HG02938 (cell line): ENCODE measurements around the gene COBL.
A peak's percentile ranks its signal among the peaks of the same experiment; 100 is the strongest.

Source experiments
- ATAC-seq: cut with Tn5 transposase; IDR thresholded peaks from one replicate; pipeline ENCODE4 v1.9.1; 2021; ENCODE audit warnings: mild to moderate bottlenecking, moderate library complexity; ENCODE audit not compliant: unreplicated experiment

Gene COBL

GRCh38 chr7:51082096-51082840 lies 234.3 kb downstream of the COBL start:
- ATAC-seq: no peak

GRCh38 chr7:51081270-51081890 lies 235.2 kb downstream of the COBL start:
- ATAC-seq: no peak

- no peak for ATAC-seq
These were observed 235.9 kb downstream of the COBL start for GRCh38 chr7:51080622-51081269.

DNA sequence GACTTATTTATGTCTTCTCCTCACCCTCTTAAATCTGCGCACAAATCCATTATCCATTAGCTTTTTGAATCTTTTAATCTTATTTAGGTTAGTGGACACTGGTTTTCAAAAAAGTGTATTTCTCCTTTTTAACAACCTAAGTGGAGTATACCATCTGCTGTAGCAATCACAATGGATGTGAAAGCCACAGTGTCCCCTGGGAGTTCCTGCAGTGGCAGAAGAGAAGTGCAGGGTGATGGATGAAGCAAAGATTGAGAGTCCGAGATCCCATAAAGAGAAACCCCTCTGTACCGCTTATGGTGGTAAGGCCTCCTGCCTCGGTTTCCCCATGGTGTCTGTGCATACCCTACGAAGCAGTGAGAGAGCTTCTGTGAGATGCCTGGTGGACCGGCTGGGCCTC lies 236.4 kb downstream of the COBL start:
- ATAC-seq: no peak

- ATAC-seq: no peak
These were observed 237.1 kb downstream of the COBL start for GRCh38 chr7:51079494-51079893.

GRCh38 chr7:51078653-51079052 lies 238.0 kb downstream of the COBL start:
- ATAC-seq: no peak

GRCh38 chr7:51077987-51078370 lies 238.6 kb downstream of the COBL start:
- ATAC-seq: no peak

DNA sequence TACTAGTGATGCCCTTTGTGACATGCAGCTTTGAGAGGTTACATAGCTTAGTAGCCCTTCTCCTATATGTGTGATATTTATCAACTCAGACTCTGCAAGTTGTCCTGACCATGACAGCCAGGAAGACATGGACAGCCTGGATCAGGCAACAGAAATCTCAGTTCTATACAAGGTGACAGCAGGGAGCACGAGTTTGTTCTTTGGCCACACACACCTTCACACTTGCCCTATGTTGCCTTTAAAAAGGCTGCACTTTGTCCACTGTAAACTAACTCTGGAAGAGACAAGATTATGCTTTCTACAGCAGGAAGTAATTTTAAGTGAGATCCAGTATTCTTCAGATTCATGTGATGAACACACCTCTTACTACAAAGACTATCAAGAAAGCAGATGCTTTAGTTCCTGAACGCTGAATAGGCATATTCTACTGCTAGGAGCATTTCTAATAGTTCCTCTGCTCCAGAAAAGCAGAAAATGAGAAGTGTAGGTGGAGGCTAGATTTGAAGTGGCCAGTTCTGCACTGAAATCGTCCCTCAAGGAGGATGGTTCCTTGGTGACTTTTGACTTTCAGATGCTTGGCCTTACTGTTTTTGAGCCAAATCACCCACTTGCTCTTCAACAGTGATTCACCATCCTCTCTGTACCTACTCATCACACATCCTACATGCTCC lies 239.2 kb downstream of the COBL start:
- ATAC-seq: no peak

DNA sequence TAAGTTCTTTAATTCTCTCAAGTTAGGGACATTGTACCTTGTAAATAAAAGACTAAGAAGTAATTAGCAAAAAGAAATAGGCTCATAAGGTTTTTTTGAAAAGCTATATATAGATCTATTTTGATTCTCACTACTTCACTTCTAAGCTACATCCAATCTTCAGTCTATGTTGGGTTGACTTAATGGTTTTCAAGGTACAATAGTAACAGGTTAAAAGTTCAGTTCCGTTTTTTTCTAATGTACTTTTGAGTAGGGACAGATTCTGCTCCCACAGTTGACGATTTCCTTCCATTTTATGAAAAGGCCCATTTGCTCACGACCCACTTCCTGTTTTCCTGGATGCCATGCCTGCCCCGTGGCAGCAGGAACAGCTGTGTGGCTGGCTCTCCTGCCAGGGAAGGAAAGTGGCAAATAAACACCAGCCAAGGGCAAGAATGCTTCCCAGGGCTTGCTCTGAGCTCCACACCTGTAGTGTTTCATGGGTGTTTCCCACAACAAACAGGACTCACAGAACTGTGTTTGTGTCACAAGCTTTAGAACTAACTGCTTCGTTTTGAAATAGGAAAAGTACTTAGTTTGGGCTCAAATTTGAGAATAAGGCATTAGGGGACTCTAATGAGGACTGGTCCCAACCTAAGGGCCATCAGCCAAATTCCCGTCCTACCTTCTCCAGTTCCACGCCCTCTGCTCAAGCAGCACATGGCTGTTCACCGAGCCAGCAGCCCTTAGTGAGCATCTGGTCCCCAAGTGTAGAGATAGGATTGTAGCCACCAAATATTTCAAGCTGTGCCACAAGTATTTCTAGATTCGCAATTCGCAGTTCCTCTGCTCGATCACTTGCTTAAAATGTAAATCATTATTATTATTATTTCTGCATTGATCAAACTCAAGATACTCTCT lies 240.7 kb downstream of the COBL start:
- ATAC-seq: no peak

- no peak for ATAC-seq
These were observed 243.4 kb downstream of the COBL start for GRCh38 chr7:51073171-51073570.

DNA sequence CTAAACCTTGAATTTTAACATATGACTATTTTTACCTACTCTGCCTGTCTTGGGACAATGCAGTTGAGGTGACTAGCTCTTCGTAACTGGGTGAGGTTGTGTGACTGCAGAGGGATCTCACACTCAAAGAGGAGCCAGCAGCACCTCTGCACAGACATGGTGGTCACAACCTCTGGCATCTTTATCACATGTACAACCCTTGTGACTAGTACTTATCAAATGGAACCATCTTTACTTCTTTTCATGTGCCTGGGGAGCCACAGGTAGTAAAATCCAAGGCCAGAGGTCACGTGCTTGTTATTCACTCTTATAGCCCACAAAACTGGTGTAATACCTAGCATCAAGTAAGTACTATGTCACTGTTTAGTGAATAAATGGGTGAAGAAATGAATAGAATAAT lies 244.3 kb downstream of the COBL start:
- ATAC-seq: no peak

DNA sequence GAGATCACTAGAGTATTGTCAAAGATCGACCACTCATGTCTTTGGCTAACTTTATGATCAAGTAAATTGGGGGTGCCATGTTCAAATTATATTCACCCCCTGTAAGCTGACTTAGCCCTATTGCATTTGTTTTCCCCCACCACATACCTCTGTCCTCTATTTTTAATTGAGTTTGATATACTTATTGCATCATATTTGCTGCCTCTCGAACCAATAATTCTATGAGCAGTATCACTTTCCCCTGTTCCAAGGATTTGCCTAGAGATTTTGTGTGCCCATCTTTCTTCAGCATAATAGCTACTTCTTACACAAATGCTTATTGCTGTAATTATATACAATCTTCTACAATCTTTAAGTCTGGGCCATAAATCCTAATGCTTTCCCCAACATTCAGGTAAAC lies 245.2 kb downstream of the COBL start:
- no peak for ATAC-seq

- ATAC-seq: no peak
These were observed 246.5 kb downstream of the COBL start for GRCh38 chr7:51070151-51070550.

- ATAC-seq: no peak
These were observed 247.1 kb downstream of the COBL start for GRCh38 chr7:51069411-51070083.

- no peak for ATAC-seq
These were observed 248.2 kb downstream of the COBL start for GRCh38 chr7:51068401-51068800.

DNA sequence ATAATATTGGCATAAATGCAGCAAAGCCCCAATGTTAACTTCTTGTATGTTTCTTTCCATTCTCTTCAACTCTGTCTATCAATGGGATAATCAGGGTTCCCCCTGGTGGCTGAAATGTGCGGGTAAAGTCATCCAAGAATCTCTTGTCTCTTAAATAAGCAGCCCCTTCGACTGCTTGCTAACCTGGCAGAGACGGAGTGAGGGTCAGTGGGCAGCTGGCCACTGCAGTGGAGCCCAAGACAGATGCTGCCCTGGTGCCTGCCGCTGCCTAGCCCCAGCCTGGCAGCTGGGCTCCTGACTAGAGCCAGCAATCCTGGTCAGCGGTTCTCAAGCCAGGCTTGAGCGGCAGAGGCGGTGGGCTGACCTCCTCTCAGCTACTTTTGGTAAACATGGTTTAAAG lies 248.9 kb downstream of the COBL start:
- ATAC-seq: peak; percentile 64

- no peak for ATAC-seq
These were observed 249.4 kb downstream of the COBL start for GRCh38 chr7:51067258-51067657.

- ATAC-seq: no peak
These were observed 250.2 kb downstream of the COBL start for GRCh38 chr7:51066405-51066882.

DNA sequence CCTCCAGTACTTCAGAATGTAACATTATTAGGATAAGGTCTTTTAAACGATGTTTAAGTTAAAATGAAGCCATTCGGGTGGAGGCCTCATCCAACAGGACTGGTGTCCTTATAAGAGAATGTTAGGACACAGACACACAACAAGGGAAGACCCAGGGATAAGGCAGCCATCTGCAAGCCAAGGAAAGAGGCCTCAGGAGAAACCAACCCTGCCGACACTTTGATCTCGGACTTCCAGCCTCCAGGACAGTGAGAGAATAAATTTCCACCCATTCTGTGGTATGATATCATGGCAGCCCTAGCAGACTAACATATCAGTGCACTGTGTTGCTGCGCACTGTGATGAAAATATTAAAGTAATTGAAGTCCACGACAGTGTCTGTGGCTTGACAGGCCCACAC lies 250.8 kb downstream of the COBL start:
- no peak for ATAC-seq

- ATAC-seq: no peak
These were observed 251.9 kb downstream of the COBL start for GRCh38 chr7:51064688-51065087.
